NB4 (cell line): ENCODE data around the gene INSIG1.

Source experiments
- DNase-seq: peaks from one replicate; pipeline ENCODE4 v3.0.0; 2010; ENCODE audit warnings: low read depth
- H3K4me3 ChIP-seq: one replicate; pipeline ENCODE4 v1.5.1; 2011; ENCODE audit warnings: mild to moderate bottlenecking, low read depth, low read length, moderate library complexity
- CTCF ChIP-seq: IDR thresholded peaks from one replicate; pipeline ENCODE4 v1.5.1; 2012; ENCODE audit warnings: low read depth, low read length
- MAX ChIP-seq: IDR thresholded peaks from 2 replicates; pipeline ENCODE4 v1.6.1; 2011; ENCODE audit warnings: low read depth, low read length
- MYC ChIP-seq: IDR thresholded peaks from 2 replicates; pipeline ENCODE4 v1.6.1; 2011; ENCODE audit warnings: low read depth, low read length
- POLR2A ChIP-seq: IDR thresholded peaks from 2 replicates; pipeline ENCODE4 v1.6.1; 2011; ENCODE audit warnings: mild to moderate bottlenecking; ENCODE audit not compliant: insufficient read length; ENCODE audit errors: extremely low read depth

Gene INSIG1

DNA sequence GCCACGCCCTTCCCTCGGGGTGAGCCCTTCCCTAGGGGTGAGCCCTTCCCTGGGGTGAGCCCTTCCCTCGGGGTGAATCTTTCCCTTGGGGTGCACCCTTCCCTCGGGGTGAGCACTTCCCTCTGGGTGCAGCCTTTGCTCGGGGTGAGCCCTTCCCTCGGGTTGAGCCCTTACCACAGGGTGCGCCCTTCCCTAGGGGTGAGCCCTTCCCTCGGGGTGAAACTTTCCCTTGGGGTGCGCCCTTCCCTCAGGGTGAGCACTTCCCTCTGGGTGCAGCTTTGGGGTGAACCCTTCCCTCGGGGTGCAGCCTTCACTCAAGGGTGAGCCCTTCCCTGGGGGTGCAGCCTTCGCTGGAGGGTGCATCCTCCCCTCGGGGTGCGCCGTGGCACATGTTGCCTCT lies 34.6 kb upstream of the INSIG1 start:
- TF ChIP-seq MAX (no peak), MYC (no peak), POLR2A (no peak), CTCF (no peak)

GRCh38 chr7:155263581-155264143 lies 34.0 kb upstream of the INSIG1 start:
- DNase-seq, result peak; percentile 27
- H3K4me3 ChIP-seq, result no peak overlapping the region
- TF ChIP-seq MYC, result no peak
- no peak for TF ChIP-seq MAX
- TF ChIP-seq CTCF, result peak; percentile 33
- TF ChIP-seq POLR2A, result no peak

More for the DNA sequence above, 34.6 kb upstream of the INSIG1 start:
- H3K4me3 ChIP-seq, result no peak overlapping the region
- no peak for DNase-seq

DNA sequence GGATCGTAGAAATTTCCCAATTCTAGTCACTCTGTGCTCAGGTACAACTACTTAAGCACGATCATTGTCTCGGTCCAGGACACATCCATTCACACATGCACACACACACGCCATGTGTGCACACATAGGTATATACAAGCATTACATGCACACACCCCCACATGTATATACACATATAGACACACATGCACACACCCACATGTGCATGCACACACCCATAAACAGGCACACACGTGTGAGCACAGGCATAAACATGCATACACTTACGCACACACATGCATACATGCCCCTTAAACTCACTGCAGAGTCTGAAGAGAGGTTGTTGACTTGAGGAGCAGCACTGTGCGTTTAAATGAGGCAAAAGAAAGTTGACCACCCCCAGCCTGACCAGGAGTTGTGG lies 32.5 kb upstream of the INSIG1 start:
- H3K4me3 ChIP-seq, result no peak overlapping the region
- TF ChIP-seq CTCF (no peak), POLR2A (no peak), MAX (no peak), MYC (no peak)
- DNase-seq, result no peak

DNA sequence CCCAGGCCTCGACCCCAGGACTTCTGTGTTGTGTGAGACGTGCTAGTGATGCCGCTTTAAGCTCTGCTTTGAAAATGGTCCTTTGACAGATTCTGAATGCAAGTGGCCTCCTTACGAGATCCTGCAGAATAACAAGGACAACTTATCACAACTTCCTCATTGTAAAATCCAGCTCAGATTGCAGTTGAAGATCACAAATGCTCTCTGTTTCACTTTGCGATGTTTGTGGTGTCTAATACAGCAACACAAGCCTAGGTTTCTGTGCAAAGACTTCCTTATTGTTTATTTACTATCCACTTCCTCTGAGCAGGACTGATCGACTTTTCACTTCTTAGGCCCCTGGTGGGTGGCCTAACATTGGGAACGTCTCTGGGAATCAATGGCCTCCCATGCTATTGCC lies 31.7 kb upstream of the INSIG1 start:
- H3K4me3 ChIP-seq, result no peak overlapping the region
- TF ChIP-seq POLR2A, result no peak
- no peak for TF ChIP-seq CTCF
- no peak for DNase-seq

- no peak overlapping the region for H3K4me3 ChIP-seq
- no peak for DNase-seq
- TF ChIP-seq POLR2A (no peak), MYC (no peak), MAX (no peak), CTCF (no peak)
Observed at GRCh38 chr7:155266440-155266839, 31.2 kb upstream of the INSIG1 start.

DNA sequence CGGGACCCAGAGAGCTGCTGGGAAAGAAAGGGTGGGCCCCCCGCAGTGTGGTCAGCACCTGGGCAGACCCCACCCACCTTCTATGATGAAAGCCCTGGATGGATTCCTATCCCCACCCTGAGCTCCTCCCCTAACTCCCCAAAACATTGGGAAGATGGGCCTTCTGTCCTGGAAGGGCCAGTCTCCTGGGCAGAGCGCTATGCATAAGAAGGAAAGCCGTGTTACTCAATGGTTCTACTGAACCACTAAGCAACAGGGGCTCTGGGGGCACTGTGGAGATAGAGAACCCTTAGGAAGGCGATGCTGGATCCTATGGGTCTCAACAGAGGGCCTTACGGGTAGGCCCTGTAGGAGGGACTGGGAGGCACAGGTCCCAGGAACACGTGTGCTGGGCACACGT lies 30.7 kb upstream of the INSIG1 start:
- H3K4me3 ChIP-seq, result no peak overlapping the region
- DNase-seq, result no peak

More for the DNA sequence above, 30.7 kb upstream of the INSIG1 start:
- TF ChIP-seq POLR2A, result no peak
- TF ChIP-seq MAX, result no peak
- no peak for TF ChIP-seq CTCF
- TF ChIP-seq MYC, result no peak
